Measurements from ENCODE around the gene CSNK1G3.

The CSNK1G3 gene

DNA sequence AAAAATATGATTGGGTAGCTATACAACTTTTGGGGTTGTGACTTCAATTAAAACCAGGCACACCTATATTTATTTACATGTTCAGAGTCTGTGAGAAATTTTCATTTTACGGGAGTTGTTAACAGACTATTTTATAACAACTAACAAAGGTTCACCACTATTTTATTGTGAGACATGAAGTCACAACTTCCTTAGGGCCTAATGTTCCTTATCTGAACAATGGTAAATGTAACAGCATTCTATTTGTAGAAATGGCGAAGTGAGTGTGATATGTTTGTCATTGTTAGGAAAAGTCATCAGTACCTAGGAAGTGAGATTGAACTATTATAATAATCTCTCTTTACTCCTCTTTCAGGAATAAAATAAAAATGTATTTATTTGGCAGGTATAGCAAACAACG, 67.4 kb downstream of the CSNK1G3 start:
- H3K4me1 ChIP-seq (ENCODE audit: control insufficient read depth, insufficient read depth, low read length): peaks cover 6% of the 10 kb centered on the region
- no peaks in the 10 kb centered on the region for H3K9me3 ChIP-seq (ENCODE audit: control insufficient read depth, insufficient read depth, low read length)
- H3K27me3 ChIP-seq (ENCODE audit: control insufficient read depth, insufficient read depth, low read length): no peaks in the 10 kb centered on the region
- no peak overlapping the region for H3K9ac ChIP-seq (ENCODE audit: low read depth, low read length)
- no peak overlapping the region for H3K4me3 ChIP-seq (ENCODE audit: low read depth, low read length)
- no peaks in the 10 kb centered on the region for H3K36me3 ChIP-seq (ENCODE audit: control insufficient read depth, insufficient read depth, low read length)

DNA sequence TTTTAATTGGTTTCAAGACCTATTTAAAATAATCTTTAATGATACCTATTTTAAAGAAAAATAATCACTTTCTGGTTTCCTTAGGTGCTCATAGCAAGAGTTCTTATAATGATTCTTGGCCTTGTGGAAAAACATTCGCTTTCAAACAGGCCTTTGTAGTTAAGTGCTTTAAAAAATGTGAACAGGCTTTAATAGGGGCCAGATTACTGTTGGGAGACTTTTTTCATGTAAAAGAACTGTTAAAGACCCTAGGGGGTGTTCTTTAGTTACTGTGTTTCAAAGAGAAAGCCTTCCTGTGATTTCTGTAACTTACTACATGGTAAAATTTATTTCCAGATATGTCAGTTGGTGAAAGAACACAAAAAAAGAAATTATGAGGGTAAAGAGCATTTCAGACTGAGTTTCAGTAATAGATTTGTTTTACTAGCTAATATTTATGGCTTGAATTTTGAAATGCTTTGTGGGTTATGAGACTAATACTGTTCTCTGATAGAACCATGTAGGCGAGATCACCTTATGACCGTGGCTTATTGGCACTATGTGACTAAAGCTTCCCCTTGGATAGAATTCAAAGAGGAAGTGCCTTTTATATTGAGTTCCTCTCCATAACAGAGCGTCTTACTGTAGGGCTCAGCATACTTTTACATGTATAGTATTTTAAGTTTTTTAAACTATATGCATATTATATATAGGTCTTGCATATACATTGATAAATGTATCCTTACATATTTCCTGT, 70.7 kb downstream of the CSNK1G3 start:
- Histone ChIP-seq H3K4me1 (ENCODE audit: control insufficient read depth, insufficient read depth, low read length) (peaks cover 6% of the 10 kb centered on the region), H3K4me3 (ENCODE audit: low read depth, low read length) (no peak overlapping the region), H3K9me3 (ENCODE audit: control insufficient read depth, insufficient read depth, low read length) (no peaks in the 10 kb centered on the region), H3K9ac (ENCODE audit: low read depth, low read length) (no peak overlapping the region), H3K36me3 (ENCODE audit: control insufficient read depth, insufficient read depth, low read length) (no peaks in the 10 kb centered on the region), H3K27me3 (ENCODE audit: control insufficient read depth, insufficient read depth, low read length) (no peaks in the 10 kb centered on the region)

DNA sequence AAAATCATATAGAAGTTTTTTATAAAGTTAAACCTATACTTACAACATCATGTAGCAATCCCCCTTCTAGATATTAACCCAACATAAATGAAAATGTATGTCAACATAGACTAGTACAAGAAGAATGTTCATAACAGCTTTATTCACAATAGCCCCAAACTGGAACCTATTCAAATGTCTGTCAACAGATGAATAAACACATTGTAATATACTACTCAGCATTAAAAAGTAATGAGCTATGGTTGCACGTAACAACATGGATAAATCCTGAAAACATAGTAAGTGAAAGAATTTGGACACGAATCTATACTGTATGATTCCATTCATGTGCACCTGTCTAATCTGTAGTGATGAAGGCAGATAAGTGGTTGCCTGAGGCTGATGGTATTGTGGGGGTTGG, 73.9 kb downstream of the CSNK1G3 start:
- Histone ChIP-seq H3K9me3 (ENCODE audit: control insufficient read depth, insufficient read depth, low read length) (no peaks in the 10 kb centered on the region), H3K36me3 (ENCODE audit: control insufficient read depth, insufficient read depth, low read length) (no peaks in the 10 kb centered on the region), H3K9ac (ENCODE audit: low read depth, low read length) (no peak overlapping the region), H3K27me3 (ENCODE audit: control insufficient read depth, insufficient read depth, low read length) (no peaks in the 10 kb centered on the region), H3K4me3 (ENCODE audit: low read depth, low read length) (no peak overlapping the region), H3K4me1 (ENCODE audit: control insufficient read depth, insufficient read depth, low read length) (peaks cover 6% of the 10 kb centered on the region)

DNA sequence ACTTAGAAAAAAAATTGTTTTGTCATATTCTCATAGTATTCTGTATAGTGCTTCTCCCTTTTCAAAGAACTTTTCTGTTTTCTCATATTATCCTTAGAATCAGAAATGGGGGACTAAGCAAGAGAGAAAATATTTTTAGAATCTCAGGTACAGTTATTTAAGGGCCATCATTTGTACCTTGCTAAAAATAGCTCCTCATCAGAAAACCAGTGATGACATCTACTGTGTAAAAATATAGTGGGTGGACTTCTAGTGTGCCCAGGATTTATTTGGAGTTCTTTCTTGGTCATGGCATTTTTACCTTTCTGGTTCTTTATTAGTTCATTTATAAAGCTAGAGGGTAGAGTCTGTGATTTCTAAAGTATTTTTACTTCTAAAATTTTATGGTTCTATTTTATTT, 82.5 kb downstream of the CSNK1G3 start:
- Histone ChIP-seq H3K9ac (ENCODE audit: low read depth, low read length) (no peak overlapping the region), H3K36me3 (ENCODE audit: control insufficient read depth, insufficient read depth, low read length) (no peaks in the 10 kb centered on the region), H3K4me3 (ENCODE audit: low read depth, low read length) (no peak overlapping the region), H3K9me3 (ENCODE audit: control insufficient read depth, insufficient read depth, low read length) (no peaks in the 10 kb centered on the region), H3K4me1 (ENCODE audit: control insufficient read depth, insufficient read depth, low read length) (no peaks in the 10 kb centered on the region), H3K27me3 (ENCODE audit: control insufficient read depth, insufficient read depth, low read length) (no peaks in the 10 kb centered on the region)

DNA sequence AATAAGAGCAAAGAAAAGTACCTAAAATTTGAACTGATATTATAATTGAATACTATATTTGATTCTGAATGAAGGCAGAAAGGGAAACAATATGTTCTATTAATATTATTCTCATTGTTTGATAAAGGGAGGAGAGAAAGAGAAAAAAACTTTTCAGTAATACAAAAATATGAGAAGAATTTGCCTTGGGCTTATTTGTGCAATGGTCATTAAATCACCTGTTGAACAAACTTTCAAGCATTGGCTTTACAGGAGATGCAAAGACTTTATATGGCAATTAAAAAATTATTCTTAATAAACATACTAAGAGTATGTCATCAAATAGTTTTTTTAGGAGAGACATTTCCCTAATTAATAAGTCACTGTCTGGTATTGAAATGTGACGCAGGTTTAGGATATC, 85.0 kb downstream of the CSNK1G3 start:
- H3K4me3 ChIP-seq (ENCODE audit: low read depth, low read length): no peak overlapping the region
- no peak overlapping the region for H3K9ac ChIP-seq (ENCODE audit: low read depth, low read length)
- no peaks in the 10 kb centered on the region for H3K9me3 ChIP-seq (ENCODE audit: control insufficient read depth, insufficient read depth, low read length)
- no peaks in the 10 kb centered on the region for H3K4me1 ChIP-seq (ENCODE audit: control insufficient read depth, insufficient read depth, low read length)
- no peaks in the 10 kb centered on the region for H3K36me3 ChIP-seq (ENCODE audit: control insufficient read depth, insufficient read depth, low read length)
- H3K27me3 ChIP-seq (ENCODE audit: control insufficient read depth, insufficient read depth, low read length): no peaks in the 10 kb centered on the region

DNA sequence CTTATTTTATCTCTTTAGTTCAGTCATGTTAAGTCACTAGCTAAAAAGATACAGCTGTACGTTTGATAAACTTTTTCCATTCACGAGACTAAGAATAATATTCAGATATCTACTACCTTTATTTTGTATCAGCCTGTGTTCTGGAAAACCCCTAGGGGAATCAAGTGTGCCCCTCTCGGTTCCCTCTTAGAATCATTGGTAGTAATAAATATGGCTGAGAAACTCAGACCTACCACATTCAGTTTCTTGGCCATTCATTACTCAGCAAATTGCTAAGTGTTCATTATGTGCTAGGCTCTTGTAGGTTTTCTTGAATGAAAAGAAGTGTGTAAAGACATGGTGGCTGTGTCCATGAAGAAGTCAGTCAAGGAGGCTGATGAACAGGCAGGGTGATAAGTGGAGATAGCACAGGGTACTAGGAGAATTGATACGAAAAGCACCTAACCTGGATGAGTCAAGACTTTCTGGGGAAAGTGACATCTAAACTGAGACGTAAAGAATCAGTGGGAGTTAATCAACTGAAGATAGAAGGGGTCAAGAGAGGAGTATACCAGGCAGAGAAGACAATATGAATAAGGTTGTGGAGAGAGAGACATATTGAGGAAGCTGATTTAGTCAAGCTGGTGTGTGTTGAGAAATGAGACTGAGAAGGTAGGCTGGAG, 86.2 kb downstream of the CSNK1G3 start:
- H3K4me3 ChIP-seq (ENCODE audit: low read depth, low read length): no peak overlapping the region
- no peaks in the 10 kb centered on the region for H3K4me1 ChIP-seq (ENCODE audit: control insufficient read depth, insufficient read depth, low read length)
- no peaks in the 10 kb centered on the region for H3K36me3 ChIP-seq (ENCODE audit: control insufficient read depth, insufficient read depth, low read length)
- no peaks in the 10 kb centered on the region for H3K27me3 ChIP-seq (ENCODE audit: control insufficient read depth, insufficient read depth, low read length)
- H3K9me3 ChIP-seq (ENCODE audit: control insufficient read depth, insufficient read depth, low read length): no peaks in the 10 kb centered on the region
- no peak overlapping the region for H3K9ac ChIP-seq (ENCODE audit: low read depth, low read length)

DNA sequence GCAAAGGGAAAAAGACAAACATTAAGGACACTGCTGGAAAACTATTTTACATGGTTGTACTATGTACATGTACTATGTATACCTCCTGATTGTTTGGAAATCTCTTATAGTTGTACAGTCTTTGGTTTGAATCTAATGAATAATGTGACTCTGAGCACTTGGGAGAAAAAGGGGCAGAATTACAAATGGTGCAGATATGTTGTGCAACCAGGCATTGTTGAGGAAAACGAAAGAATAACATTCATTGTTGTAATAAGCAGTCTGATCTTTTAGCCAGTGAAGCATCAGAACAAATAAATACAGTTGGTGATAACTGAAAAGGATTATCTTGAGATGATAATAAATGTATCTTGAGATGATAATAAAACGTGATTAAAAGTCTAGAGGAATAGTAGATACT, 87.2 kb downstream of the CSNK1G3 start:
- no peaks in the 10 kb centered on the region for H3K36me3 ChIP-seq (ENCODE audit: control insufficient read depth, insufficient read depth, low read length)

DNA sequence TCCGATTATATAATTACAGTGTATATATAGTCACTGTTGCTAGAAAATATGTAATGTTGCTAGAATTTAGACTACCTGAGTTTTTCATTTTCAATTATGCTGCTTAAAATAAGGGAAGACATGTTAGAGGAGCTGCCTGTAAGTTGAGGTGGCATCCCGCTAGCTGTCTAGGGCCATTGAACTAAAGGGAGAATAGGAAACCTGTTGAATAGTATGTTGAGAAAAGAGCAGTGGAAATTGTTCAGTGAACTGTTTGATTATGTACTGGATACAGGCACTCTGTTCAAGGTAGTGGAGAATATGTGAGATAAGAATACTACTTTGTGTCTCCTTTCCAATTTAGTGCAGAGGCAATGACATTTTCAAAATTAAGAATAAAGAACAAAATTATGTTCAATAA, 89.6 kb downstream of the CSNK1G3 start:
- Histone ChIP-seq H3K4me3 (ENCODE audit: low read depth, low read length) (no peak overlapping the region), H3K9ac (ENCODE audit: low read depth, low read length) (no peak overlapping the region), H3K9me3 (ENCODE audit: control insufficient read depth, insufficient read depth, low read length) (no peaks in the 10 kb centered on the region), H3K27me3 (ENCODE audit: control insufficient read depth, insufficient read depth, low read length) (no peaks in the 10 kb centered on the region), H3K36me3 (ENCODE audit: control insufficient read depth, insufficient read depth, low read length) (no peaks in the 10 kb centered on the region), H3K4me1 (ENCODE audit: control insufficient read depth, insufficient read depth, low read length) (peaks cover 3% of the 10 kb centered on the region)

More for the DNA sequence above, 87.2 kb downstream of the CSNK1G3 start:
- Histone ChIP-seq H3K9me3 (ENCODE audit: control insufficient read depth, insufficient read depth, low read length) (no peaks in the 10 kb centered on the region), H3K4me3 (ENCODE audit: low read depth, low read length) (no peak overlapping the region), H3K4me1 (ENCODE audit: control insufficient read depth, insufficient read depth, low read length) (peaks cover 3% of the 10 kb centered on the region), H3K9ac (ENCODE audit: low read depth, low read length) (no peak overlapping the region), H3K27me3 (ENCODE audit: control insufficient read depth, insufficient read depth, low read length) (no peaks in the 10 kb centered on the region)

DNA sequence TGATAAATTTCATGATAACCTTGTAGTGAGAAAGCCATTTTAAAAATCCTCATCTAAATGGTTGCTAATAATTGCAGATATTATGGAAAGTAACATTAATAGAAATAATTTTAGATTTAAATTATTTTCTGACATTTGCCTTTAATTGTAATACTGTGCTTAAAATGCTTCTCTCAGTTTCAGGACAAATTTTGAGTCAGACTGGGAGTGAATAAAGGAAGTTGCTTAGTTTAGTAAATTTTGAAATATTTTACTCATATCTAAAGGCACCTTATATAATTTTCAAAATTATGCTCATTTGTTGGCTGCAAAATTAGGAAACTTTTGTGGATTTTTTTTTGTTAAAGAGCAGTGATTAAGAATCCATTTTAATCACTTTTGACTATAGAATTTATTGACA, 93.8 kb downstream of the CSNK1G3 start:
- Histone ChIP-seq H3K4me1 (ENCODE audit: control insufficient read depth, insufficient read depth, low read length) (peaks cover 3% of the 10 kb centered on the region), H3K9ac (ENCODE audit: low read depth, low read length) (no peak overlapping the region), H3K27me3 (ENCODE audit: control insufficient read depth, insufficient read depth, low read length) (no peaks in the 10 kb centered on the region), H3K36me3 (ENCODE audit: control insufficient read depth, insufficient read depth, low read length) (no peaks in the 10 kb centered on the region), H3K9me3 (ENCODE audit: control insufficient read depth, insufficient read depth, low read length) (no peaks in the 10 kb centered on the region), H3K4me3 (ENCODE audit: low read depth, low read length) (no peak overlapping the region)

DNA sequence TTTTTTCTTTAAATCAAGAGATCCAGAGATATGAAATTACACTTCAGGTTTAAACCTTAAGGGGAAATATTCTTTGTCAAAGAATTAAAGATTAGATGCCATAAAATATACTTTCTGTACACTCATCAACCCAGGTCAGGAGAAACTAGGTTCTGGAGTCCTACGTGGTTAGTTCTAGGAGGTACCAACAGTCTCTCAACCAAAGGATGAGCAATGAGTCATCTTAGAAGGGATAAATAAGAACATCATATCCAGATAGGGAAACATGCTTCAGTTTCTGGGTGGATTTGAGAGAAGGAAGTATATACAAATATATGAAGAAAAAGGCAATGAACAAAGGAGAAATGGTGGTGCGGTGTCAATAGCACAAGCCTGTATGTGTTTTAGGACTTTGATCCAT, 98.2 kb downstream of the CSNK1G3 start:
- H3K4me1 ChIP-seq (ENCODE audit: control insufficient read depth, insufficient read depth, low read length): no peaks in the 10 kb centered on the region
- no peaks in the 10 kb centered on the region for H3K27me3 ChIP-seq (ENCODE audit: control insufficient read depth, insufficient read depth, low read length)
- H3K36me3 ChIP-seq (ENCODE audit: control insufficient read depth, insufficient read depth, low read length): no peaks in the 10 kb centered on the region
- H3K4me3 ChIP-seq (ENCODE audit: low read depth, low read length): no peak overlapping the region
- no peaks in the 10 kb centered on the region for H3K9me3 ChIP-seq (ENCODE audit: control insufficient read depth, insufficient read depth, low read length)
- H3K9ac ChIP-seq (ENCODE audit: low read depth, low read length): no peak overlapping the region

DNA sequence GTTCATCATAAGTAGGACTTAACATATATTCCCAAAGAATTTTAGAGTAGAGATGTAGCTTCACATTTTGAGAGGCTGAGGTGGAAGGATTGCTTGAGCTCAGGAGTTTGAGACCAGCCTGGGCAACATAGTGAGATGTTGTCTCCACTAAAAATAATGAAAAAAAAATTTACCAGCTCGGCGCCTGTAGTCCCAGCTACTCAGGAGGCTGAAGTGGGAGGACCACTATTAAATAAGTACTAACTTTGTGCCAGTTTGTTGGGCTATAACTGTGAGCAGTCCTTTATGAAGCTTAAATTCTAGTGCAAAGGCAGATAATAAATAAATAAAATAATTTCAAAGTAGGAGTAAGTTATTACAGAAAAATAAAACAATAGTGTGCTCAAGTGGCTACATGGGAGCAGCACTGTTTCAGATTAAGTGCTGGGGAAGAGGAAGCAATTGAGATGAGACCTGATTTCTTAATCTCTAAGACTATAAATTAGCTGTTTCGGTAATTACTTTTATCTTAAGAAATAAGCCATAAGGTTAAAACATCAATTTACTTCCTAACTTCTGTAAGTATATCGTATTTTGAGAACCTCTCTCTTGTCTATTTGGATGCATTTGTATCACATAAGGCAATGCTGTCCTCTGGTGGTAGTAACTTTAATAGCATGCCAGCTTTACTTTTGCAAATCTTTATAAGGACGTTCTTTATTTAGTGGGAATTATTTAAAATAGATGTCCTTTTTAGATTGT, 98.9 kb downstream of the CSNK1G3 start:
- Histone ChIP-seq H3K36me3 (ENCODE audit: control insufficient read depth, insufficient read depth, low read length) (no peaks in the 10 kb centered on the region), H3K9ac (ENCODE audit: low read depth, low read length) (no peak overlapping the region), H3K27me3 (ENCODE audit: control insufficient read depth, insufficient read depth, low read length) (no peaks in the 10 kb centered on the region), H3K9me3 (ENCODE audit: control insufficient read depth, insufficient read depth, low read length) (no peaks in the 10 kb centered on the region), H3K4me1 (ENCODE audit: control insufficient read depth, insufficient read depth, low read length) (no peaks in the 10 kb centered on the region), H3K4me3 (ENCODE audit: low read depth, low read length) (no peak overlapping the region)

DNA sequence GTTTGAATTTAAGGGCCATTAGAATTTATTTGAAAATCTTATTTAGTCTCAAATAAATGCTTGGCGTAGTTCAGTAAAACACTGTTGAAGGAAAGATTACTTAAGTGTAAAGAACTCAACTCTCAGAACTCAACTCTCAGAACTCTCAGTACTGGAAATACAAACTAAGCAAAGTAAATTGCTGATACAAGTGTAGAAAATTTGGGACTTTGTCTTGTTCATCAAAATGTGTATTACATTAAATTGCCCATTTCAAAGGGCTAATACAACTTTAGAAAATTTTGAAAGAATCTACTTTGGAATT, 99.4 kb downstream of the CSNK1G3 start:
- H3K27me3 ChIP-seq (ENCODE audit: control insufficient read depth, insufficient read depth, low read length): no peaks in the 10 kb centered on the region
- H3K36me3 ChIP-seq (ENCODE audit: control insufficient read depth, insufficient read depth, low read length): no peaks in the 10 kb centered on the region
- no peak overlapping the region for H3K4me3 ChIP-seq (ENCODE audit: low read depth, low read length)
- no peaks in the 10 kb centered on the region for H3K4me1 ChIP-seq (ENCODE audit: control insufficient read depth, insufficient read depth, low read length)
- H3K9me3 ChIP-seq (ENCODE audit: control insufficient read depth, insufficient read depth, low read length): no peaks in the 10 kb centered on the region
- no peak overlapping the region for H3K9ac ChIP-seq (ENCODE audit: low read depth, low read length)

All from iPS-15b (cell line).